ENCODE data around the gene CTDNEP1. TPM values are rescaled to one million over a fixed set of nuclear protein-coding genes. Genes with fewer than 3 reads are reported as not detected.

The CTDNEP1 gene
- total and polyA plus RNA-seq, 9 donors: 43.4 to 181 (median 162) TPM

GRCh38 chr17:7281074-7281952 lies 29.8 kb upstream of the CTDNEP1 start, which contains the start of gene SLC2A4:
Gene SLC2A4, plus strand, starts transcription at chr17:7281718. Its CDS starts 217 bp downstream, at chr17:7281935.
- H3K4me1 ChIP-seq (ENCODE audit: control insufficient read depth, insufficient read depth, low read length): peaks cover 28% of the 10 kb centered on the region
- peaks cover 26% of the 10 kb centered on the region for H3K36me3 ChIP-seq (ENCODE audit: control insufficient read depth, insufficient read depth, low read length)
- no peaks in the 10 kb centered on the region for H3K9me3 ChIP-seq (replicated peaks; ENCODE audit: control insufficient read depth, low read depth, low read length)
- under 1% methylated on average over 71 of the region's 71 CpGs for WGBS (ENCODE audit: insufficient coverage)
- peak within 1 kb of the TSS; percentile 61 for H3K4me3 ChIP-seq (ENCODE audit: low read length)
- H3K27me3 ChIP-seq (ENCODE audit: control insufficient read depth, insufficient read depth, low read length): peaks cover 33% of the 10 kb centered on the region
- peak within 1 kb of the TSS; percentile 95 for H3K27ac ChIP-seq (ENCODE audit: low read length)
- peak; percentile 94 for DNase-seq

- Histone ChIP-seq H3K9me3 (replicated peaks; ENCODE audit: control insufficient read depth, low read depth, low read length) (no peaks in the 10 kb centered on the region), H3K27me3 (ENCODE audit: control insufficient read depth, insufficient read depth, low read length) (peaks cover 33% of the 10 kb centered on the region), H3K36me3 (ENCODE audit: control insufficient read depth, insufficient read depth, low read length) (peaks cover 22% of the 10 kb centered on the region), H3K27ac (ENCODE audit: low read length) (peak overlapping the region; percentile 95), H3K4me3 (ENCODE audit: low read length) (peak overlapping the region; percentile 61), H3K4me1 (ENCODE audit: control insufficient read depth, insufficient read depth, low read length) (peaks cover 28% of the 10 kb centered on the region)
- peak; percentile 88 for DNase-seq
- under 1% methylated on average over 23 of the region's 29 CpGs for WGBS (ENCODE audit: insufficient coverage)
These were observed 29.1 kb upstream of the CTDNEP1 start for GRCh38 chr17:7280519-7281073.

GRCh38 chr17:7279448-7279847 lies 27.9 kb upstream of the CTDNEP1 start:
- Histone ChIP-seq H3K36me3 (ENCODE audit: control insufficient read depth, insufficient read depth, low read length) (peaks cover 11% of the 10 kb centered on the region), H3K27me3 (ENCODE audit: control insufficient read depth, insufficient read depth, low read length) (peaks cover 36% of the 10 kb centered on the region), H3K4me1 (ENCODE audit: control insufficient read depth, insufficient read depth, low read length) (peaks cover 28% of the 10 kb centered on the region), H3K27ac (ENCODE audit: low read length) (no peak overlapping the region), H3K9me3 (replicated peaks; ENCODE audit: control insufficient read depth, low read depth, low read length) (no peaks in the 10 kb centered on the region), H3K4me3 (ENCODE audit: low read length) (no peak overlapping the region)
- DNase-seq: no peak
- WGBS (ENCODE audit: insufficient coverage): 91% methylated on average over 4 of the region's 8 CpGs

- WGBS (ENCODE audit: insufficient coverage): no CpG with 5 or more reads among the region's 1 CpG
- H3K27ac ChIP-seq (ENCODE audit: low read length): no peak overlapping the region
- H3K4me3 ChIP-seq (ENCODE audit: low read length): no peak overlapping the region
- no peak for DNase-seq
- no peaks in the 10 kb centered on the region for H3K9me3 ChIP-seq (replicated peaks; ENCODE audit: control insufficient read depth, low read depth, low read length)
- peaks cover 13% of the 10 kb centered on the region for H3K4me1 ChIP-seq (ENCODE audit: control insufficient read depth, insufficient read depth, low read length)
- H3K27me3 ChIP-seq (ENCODE audit: control insufficient read depth, insufficient read depth, low read length): peaks cover 47% of the 10 kb centered on the region
- H3K36me3 ChIP-seq (ENCODE audit: control insufficient read depth, insufficient read depth, low read length): no peaks in the 10 kb centered on the region
These were observed 15.2 kb upstream of the CTDNEP1 start for GRCh38 chr17:7266784-7267183.

- Histone ChIP-seq H3K9me3 (replicated peaks; ENCODE audit: control insufficient read depth, low read depth, low read length) (no peaks in the 10 kb centered on the region), H3K4me1 (ENCODE audit: control insufficient read depth, insufficient read depth, low read length) (peaks cover 24% of the 10 kb centered on the region), H3K36me3 (ENCODE audit: control insufficient read depth, insufficient read depth, low read length) (peaks cover 9% of the 10 kb centered on the region), H3K27me3 (ENCODE audit: control insufficient read depth, insufficient read depth, low read length) (peaks cover 64% of the 10 kb centered on the region), H3K27ac (ENCODE audit: low read length) (no peak overlapping the region), H3K4me3 (ENCODE audit: low read length) (no peak overlapping the region)
- WGBS (ENCODE audit: insufficient coverage): 38% methylated on average over 4 of the region's 4 CpGs
- no peak for DNase-seq
These were observed 12.2 kb upstream of the CTDNEP1 start for GRCh38 chr17:7263801-7264078.

- Histone ChIP-seq H3K36me3 (ENCODE audit: control insufficient read depth, insufficient read depth, low read length) (peaks cover 15% of the 10 kb centered on the region), H3K4me1 (ENCODE audit: control insufficient read depth, insufficient read depth, low read length) (peaks cover 24% of the 10 kb centered on the region), H3K4me3 (ENCODE audit: low read length) (no peak overlapping the region), H3K27me3 (ENCODE audit: control insufficient read depth, insufficient read depth, low read length) (peaks cover 64% of the 10 kb centered on the region), H3K9me3 (replicated peaks; ENCODE audit: control insufficient read depth, low read depth, low read length) (no peaks in the 10 kb centered on the region), H3K27ac (ENCODE audit: low read length) (no peak overlapping the region)
- WGBS (ENCODE audit: insufficient coverage): 2% methylated on average over 13 of the region's 26 CpGs
- no peak for DNase-seq
These were observed 11.6 kb upstream of the CTDNEP1 start for GRCh38 chr17:7262935-7263800.

- 2% methylated on average over 58 of the region's 64 CpGs for WGBS (ENCODE audit: insufficient coverage)
- Histone ChIP-seq H3K27ac (ENCODE audit: low read length) (no peak within 1 kb of the TSS), H3K36me3 (ENCODE audit: control insufficient read depth, insufficient read depth, low read length) (peaks cover 22% of the 10 kb centered on the region), H3K4me1 (ENCODE audit: control insufficient read depth, insufficient read depth, low read length) (peaks cover 24% of the 10 kb centered on the region), H3K27me3 (ENCODE audit: control insufficient read depth, insufficient read depth, low read length) (peaks cover 61% of the 10 kb centered on the region), H3K4me3 (ENCODE audit: low read length) (peak within 1 kb of the TSS; percentile 41), H3K9me3 (replicated peaks; ENCODE audit: control insufficient read depth, low read depth, low read length) (no peaks in the 10 kb centered on the region)
- no peak for DNase-seq
These were observed 10.8 kb upstream of the CTDNEP1 start, which contains the start of gene CLDN7 for GRCh38 chr17:7262192-7262934. Gene CLDN7, minus strand, starts transcription at chr17:7262478. Its CDS starts 435 bp downstream, at chr17:7262043.

- DNase-seq: no peak
- Histone ChIP-seq H3K4me3 (ENCODE audit: low read length) (peak overlapping the region; percentile 41), H3K9me3 (replicated peaks; ENCODE audit: control insufficient read depth, low read depth, low read length) (no peaks in the 10 kb centered on the region), H3K4me1 (ENCODE audit: control insufficient read depth, insufficient read depth, low read length) (peaks cover 24% of the 10 kb centered on the region), H3K36me3 (ENCODE audit: control insufficient read depth, insufficient read depth, low read length) (peaks cover 30% of the 10 kb centered on the region), H3K27ac (ENCODE audit: low read length) (no peak overlapping the region), H3K27me3 (ENCODE audit: control insufficient read depth, insufficient read depth, low read length) (peaks cover 56% of the 10 kb centered on the region)
- 2% methylated on average over 65 of the region's 71 CpGs for WGBS (ENCODE audit: insufficient coverage)
These were observed 10.1 kb upstream of the CTDNEP1 start for GRCh38 chr17:7261379-7262191.
